ENCODE results near the gene LRRC4B.
"Not testable (repeated sequence)": the region's sequence is repeated elsewhere in the genome, so short reads cannot be mapped to it uniquely, and the experiment has no call there.

LRRC4B gene

GRCh38 chr19:50567882-50568727, at the start of gene LRRC4B:
Gene LRRC4B, minus strand, starts transcription at chr19:50568435. Its CDS starts 19,597 bp downstream, at chr19:50548838.
- no peak for DNase-seq (ENCODE audit: low spot score)

- DNase-seq (ENCODE audit: low spot score) = not testable (repeated sequence)
Observed at GRCh38 chr19:50612504-50613404, 44.5 kb upstream of the LRRC4B start.

- DNase-seq (ENCODE audit: low spot score) = peak; percentile 79
Observed at GRCh38 chr19:50607874-50608785, 39.9 kb upstream of the LRRC4B start.

- no peak for DNase-seq (ENCODE audit: low spot score)
Observed at GRCh38 chr19:50607388-50607787, 39.2 kb upstream of the LRRC4B start.

GRCh38 chr19:50606059-50606836, 38.0 kb upstream of the LRRC4B start:
- DNase-seq (ENCODE audit: low spot score) = not testable (repeated sequence)

GRCh38 chr19:50604264-50605073, 36.2 kb upstream of the LRRC4B start:
- not testable (repeated sequence) for DNase-seq (ENCODE audit: low spot score)

- no peak for DNase-seq (ENCODE audit: low spot score)
Observed at GRCh38 chr19:50602935-50603334, 34.7 kb upstream of the LRRC4B start.

GRCh38 chr19:50602496-50602895, 34.3 kb upstream of the LRRC4B start:
- no peak for DNase-seq (ENCODE audit: low spot score)

- DNase-seq (ENCODE audit: low spot score) = no peak
Observed at GRCh38 chr19:50602089-50602422, 33.8 kb upstream of the LRRC4B start.

- DNase-seq (ENCODE audit: low spot score) = no peak
Observed at GRCh38 chr19:50601407-50602088, 33.3 kb upstream of the LRRC4B start.

GRCh38 chr19:50599427-50599826, 31.2 kb upstream of the LRRC4B start:
- no peak for DNase-seq (ENCODE audit: low spot score)

GRCh38 chr19:50590191-50590590, 22.0 kb upstream of the LRRC4B start:
- DNase-seq (ENCODE audit: low spot score) = no peak

GRCh38 chr19:50581795-50582660, 13.8 kb upstream of the LRRC4B start:
- not testable (repeated sequence) for DNase-seq (ENCODE audit: low spot score)

- no peak for DNase-seq (ENCODE audit: low spot score)
Observed at GRCh38 chr19:50580970-50581634, 12.9 kb upstream of the LRRC4B start.

- DNase-seq (ENCODE audit: low spot score) = no peak
Observed at GRCh38 chr19:50580240-50580639, 12.0 kb upstream of the LRRC4B start.

- not testable (repeated sequence) for DNase-seq (ENCODE audit: low spot score)
Observed at GRCh38 chr19:50576769-50577168, 8.5 kb upstream of the LRRC4B start.

- DNase-seq (ENCODE audit: low spot score) = peak; percentile 5
Observed at GRCh38 chr19:50573741-50574461, 5.7 kb upstream of the LRRC4B start.

Measured in AG08396 (cell line).